DMS53 (cell line): ENCODE results near the gene ST6GAL1.
A peak's percentile ranks its signal among the peaks of the same experiment; 100 is the strongest.

Experiments
- DNase-seq: peaks from one replicate; lab custom pipeline; 2025; lab: John Stamatoyannopoulos, UW

ST6GAL1 gene

GRCh38 chr3:186915806-186916796, 14.2 kb upstream of the ST6GAL1 start:
- DNase-seq: no peak

- no peak for DNase-seq
Measured at GRCh38 chr3:186917512-186918312, 12.6 kb upstream of the ST6GAL1 start.

DNA sequence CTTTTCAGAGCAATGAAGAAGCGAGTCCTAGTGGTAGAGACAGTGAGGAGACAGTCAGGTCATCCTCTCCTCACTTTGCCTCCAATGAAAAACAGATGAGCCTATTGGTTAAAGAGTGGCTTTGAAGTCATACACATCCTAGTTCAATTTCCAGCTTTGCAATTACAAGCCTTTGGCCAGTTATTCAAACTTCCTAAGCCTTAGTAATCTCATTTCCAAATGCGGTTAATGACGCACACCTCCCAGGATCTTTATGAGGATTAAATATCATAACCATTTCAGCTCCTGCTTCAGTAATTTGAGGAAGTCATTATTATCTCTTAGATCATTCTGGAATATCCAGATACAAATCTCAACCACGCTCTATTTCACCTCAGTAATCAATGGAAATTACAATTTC, 10.0 kb upstream of the ST6GAL1 start:
- no peak for DNase-seq

DNA sequence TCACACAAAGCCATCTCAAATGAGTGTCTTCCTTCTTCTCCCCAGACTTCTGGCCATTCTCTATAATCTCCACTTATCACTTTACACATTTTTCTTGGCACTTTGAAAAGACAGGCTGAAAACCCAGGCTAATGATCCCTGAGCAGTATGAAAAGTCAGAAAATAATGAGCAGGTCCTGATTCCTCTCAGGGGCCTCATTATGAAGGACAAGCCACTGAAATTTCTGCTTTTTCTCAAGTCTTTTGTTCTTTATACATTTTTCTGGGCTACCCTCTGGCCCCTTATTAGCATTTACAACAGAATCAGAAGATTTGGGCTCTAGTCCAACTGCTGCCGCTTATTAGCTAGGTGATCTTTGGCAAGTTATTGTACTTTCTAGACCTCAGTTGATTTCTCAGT, 9.5 kb upstream of the ST6GAL1 start:
- no peak for DNase-seq

DNA sequence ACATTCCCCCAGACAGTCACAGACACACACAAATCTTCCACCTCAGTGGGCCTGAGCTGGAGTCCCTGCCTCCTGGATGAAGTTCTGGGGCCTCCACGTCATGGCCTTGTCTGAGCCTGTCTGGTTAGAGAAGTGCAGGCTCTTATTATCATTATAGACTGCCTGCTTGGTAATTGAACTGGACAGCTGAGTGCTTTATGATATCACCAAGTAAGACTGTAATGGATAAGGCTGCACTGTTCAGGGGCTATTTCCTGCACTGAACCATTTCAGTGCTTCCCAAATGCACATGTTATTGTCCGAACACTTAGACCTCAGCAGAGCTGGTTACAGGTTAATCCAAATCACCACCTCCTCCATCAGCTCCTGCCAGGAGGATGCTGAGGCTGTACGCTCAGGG, 8.7 kb upstream of the ST6GAL1 start:
- DNase-seq: no peak

GRCh38 chr3:186922224-186922623, 8.1 kb upstream of the ST6GAL1 start:
- DNase-seq: no peak

DNA sequence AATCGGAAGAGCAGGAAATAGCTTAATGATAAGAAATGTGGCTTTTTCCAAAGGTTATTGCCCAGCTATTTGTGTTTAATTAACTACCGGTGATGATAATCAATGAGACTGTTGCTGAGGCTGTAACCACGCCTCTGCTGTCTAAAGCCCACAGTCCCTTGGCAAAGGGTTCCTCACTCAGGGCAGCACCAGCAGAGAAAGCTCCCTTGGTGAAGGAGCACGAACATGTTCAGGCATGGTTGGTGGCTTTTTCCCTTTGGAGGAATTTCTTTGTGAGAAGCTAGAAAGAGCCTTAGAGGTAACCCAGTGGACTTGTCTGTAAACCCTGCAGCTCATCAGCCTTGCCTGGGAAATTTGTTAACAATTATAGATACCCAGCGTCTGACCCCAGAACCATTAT, 7.5 kb upstream of the ST6GAL1 start:
- no peak for DNase-seq

- DNase-seq: no peak
Measured at GRCh38 chr3:186923241-186923640, 7.1 kb upstream of the ST6GAL1 start.

- DNase-seq: no peak
Measured at GRCh38 chr3:186925826-186926225, 4.5 kb upstream of the ST6GAL1 start.

DNA sequence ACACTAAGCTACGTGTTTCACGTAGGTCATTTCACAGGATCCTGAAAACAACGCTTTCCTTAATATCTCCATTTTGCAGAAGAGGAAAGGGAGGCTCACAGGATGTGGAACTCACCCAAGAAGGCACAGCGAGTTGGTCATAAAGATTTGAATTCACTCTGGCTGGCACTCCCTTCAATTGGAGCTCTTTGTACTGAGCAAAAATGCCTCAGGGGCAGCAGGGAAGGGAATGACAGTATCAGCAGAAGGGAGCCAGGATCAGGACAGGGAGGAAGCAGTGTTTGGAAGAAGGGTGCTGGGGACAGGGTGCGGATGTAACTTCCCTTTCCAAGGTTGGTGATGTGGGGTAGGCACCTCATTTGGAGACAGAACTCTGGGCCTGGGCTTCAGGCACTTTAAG, 1.1 kb upstream of the ST6GAL1 start:
- DNase-seq: no peak

DNA sequence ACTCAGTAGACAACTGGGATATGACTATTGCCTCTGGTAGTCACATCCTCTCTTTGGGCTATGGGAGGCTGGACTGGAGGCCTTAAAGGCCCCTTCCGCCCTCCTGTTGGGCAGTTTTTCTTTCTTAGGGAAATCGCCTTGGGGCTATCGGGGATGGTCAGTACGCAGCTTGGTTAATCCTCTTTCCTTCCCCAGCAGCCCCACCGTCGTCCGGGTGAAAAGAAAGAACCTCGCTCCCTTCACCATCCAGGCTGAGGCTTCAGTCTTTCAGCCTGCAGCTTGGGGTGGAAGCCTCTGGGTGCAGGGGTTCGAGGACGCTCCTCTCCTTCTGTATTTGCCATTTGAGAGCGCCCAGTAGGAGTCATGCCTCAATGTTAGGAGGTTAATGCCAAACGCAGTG, 641 bp upstream of the ST6GAL1 start:
- no peak for DNase-seq

GRCh38 chr3:186930641-186931531, 560 bp downstream of the ST6GAL1 start:
- peak; percentile 73 for DNase-seq

DNA sequence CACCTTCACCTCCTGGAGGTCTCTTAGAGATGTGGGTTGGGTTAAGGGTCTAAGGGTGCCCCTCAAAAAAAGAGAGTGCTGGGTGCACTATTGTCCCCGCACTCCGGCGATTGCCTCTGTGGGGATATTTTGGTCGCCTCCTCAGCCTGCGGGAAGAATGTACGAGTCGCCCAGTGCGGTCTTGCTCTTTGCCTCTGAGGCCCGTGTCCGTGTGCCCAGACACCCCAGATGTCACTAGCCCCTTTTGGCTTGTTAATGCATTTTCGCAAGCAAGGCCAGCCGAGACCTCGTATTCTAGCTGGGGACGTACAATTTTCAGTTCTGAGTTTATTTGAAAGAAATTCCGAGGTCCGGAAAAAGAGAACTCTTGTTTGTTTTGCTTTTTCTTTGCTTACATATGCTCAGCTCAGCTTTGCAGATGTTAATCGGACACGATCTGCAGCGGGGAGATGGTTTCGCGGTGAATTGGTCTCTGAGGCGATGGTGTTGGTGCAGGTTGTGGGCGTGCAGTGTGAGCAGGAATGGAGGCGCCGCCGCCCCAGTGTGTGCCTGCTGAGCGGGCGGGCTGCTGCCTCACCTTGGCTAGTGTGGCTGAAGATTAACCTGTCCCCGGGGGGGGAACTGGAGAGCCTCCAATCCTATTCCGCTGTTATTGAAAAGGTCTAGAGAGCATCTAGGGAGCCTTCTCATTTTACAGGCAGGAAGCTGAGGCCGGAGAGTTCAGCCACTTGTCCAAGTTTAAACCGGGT, 1.4 kb downstream of the ST6GAL1 start:
- DNase-seq: peak; percentile 77

GRCh38 chr3:186932281-186933181, 2.2 kb downstream of the ST6GAL1 start:
- peak; percentile 30 for DNase-seq

- DNase-seq: no peak
Measured at GRCh38 chr3:186933816-186934215, 3.5 kb downstream of the ST6GAL1 start.

DNA sequence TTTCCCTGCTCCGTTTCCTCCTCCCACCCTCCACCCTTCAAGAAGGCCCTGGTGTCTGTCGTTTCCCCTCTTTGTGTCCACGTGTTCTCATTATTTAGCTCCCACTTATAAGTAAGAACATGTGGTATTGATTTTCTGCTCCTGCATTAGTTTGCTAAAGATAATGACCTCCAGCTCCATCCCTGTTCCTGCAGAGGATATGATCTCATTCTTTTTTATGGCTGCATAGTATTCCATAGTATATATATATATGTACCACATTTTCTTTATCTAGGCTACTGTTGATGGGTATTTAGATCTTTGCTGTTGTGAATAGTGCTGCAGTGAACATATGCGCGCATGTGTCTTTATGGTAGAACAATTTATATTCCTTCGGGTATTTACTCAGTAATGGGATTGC, 4.8 kb downstream of the ST6GAL1 start:
- DNase-seq: no peak

DNA sequence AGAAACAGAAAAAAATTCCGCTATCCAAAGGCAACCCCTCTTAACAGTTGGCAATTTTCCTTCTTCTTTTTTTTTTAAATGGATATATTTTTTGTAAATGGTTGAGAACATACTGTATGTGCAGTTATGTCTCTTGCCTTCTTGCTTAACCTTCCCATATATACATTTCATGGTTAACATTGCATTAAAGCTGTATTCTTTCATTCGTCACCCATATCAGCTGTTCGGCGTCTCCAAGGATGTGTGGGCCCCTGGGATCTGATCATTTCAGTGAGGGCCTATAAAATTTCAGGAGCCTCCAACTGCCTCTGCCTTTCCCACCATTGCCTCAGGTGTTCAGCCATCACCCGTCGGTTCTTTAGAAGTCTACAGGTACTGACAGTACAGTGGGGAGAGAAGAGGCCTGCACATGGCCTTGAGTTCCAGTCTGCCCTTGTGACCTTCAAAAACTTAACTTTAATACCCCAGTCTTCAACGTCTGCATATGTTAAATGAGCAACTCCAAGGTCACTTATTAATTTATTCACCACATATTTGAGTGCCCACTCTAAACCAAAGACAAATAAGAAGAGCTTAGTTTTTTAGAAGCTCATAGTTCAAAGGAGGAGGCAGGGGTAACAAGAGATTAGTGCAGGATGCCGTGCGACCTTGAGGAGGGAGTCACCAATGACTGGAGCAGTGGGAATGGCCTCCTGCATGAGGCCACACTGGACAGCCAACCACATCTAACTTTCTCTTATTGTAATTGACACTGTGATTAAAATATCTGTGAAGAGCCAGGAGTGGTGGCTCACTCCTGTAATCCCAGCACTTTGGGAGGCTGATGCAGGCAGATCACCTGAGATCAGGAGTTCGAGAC, 6.9 kb downstream of the ST6GAL1 start:
- no peak for DNase-seq

DNA sequence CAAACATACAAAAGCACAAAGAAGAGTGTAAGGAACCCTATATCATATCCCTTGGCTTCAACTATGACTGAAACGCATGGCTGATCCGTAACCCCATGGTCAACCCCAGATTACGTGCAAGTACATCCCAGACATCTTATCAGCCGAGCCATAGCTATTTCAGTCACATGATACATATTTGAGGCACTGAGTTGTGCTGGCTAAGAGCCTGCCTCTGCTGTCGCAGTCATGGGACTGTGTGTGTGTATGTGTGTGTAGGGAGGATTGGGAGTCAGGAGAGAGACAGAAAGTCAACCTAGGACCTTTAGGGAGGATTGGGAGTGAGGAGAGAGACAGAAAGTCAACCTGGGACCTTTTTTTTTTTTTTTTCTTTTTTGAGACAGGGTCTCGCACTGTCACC, 8.4 kb downstream of the ST6GAL1 start:
- no peak for DNase-seq

- DNase-seq: no peak
Measured at GRCh38 chr3:186939536-186939935, 9.2 kb downstream of the ST6GAL1 start.
